Measurements from ENCODE around the gene IGSF21. TPM values are rescaled to one million over a fixed set of nuclear protein-coding genes. Genes with fewer than 3 reads are reported as not detected.

The IGSF21 gene
- total and polyA plus RNA-seq, 2 donors (not counting 1 experiment from before 2014, with no cell fraction given): not detected

- CTCF ChIA-PET: no interaction called here
- Mint-ChIP-seq H3K4me3 (no peak overlapping the region), H3K9me3 (ENCODE audit: insufficient read depth) (no peaks in the 10 kb centered on the region), H3K4me1 (no peaks in the 10 kb centered on the region), H3K27me3 (peaks cover 12% of the 10 kb centered on the region), H3K27ac (no peak overlapping the region)
- Histone ChIP-seq H3K36me3 (replicated peaks in 1 of 2; ENCODE audit: control extremely low read depth in 1 of 2, control insufficient read depth in 1 of 2, extremely low read depth in 1 of 2, insufficient read depth in 2 of 2, low read length in 1 of 2) (no peaks in the 10 kb centered on the region), H3K27me3 (replicated peaks in 1 of 4; ENCODE audit: control extremely low read depth in 1 of 4, control insufficient read depth in 3 of 4, insufficient read depth in 4 of 4, low read length in 3 of 4) (peaks cover 0 to 7% (median 1%) of the 10 kb centered on the region in 4 experiments), H3K4me1 (ENCODE audit: control insufficient read depth in 2 of 2, insufficient read depth in 2 of 2, low read length in 2 of 2) (no peaks in the 10 kb centered on the region), H4K20me1 (ENCODE audit: control insufficient read depth, insufficient read depth, low read length, poor library complexity, severe bottlenecking) (no peaks in the 10 kb centered on the region), H3K9me3 (ENCODE audit: control extremely low read depth in 1 of 3, control insufficient read depth in 2 of 3, insufficient read depth in 1 of 3, low read length in 2 of 3) (no peaks in the 10 kb centered on the region), H3K4me2 (replicated peaks; ENCODE audit: low read depth, low read length, poor library complexity, severe bottlenecking) (no peak overlapping the region), H3K4me3 (ENCODE audit: control extremely low read depth in 1 of 5, extremely low read depth in 1 of 5, insufficient read depth in 1 of 5, low read depth in 2 of 5, low read length in 4 of 5) (no peak overlapping the region), H3K9ac (ENCODE audit: low read length) (no peak overlapping the region), H2AFZ (ENCODE audit: insufficient read depth, low read depth, low read length, poor library complexity, severe bottlenecking) (no peak overlapping the region), H3K79me2 (ENCODE audit: control insufficient read depth, insufficient read depth, low read length) (no peaks in the 10 kb centered on the region), H3K27ac (ENCODE audit: low read length in 2 of 2) (no peak overlapping the region)
- DNase-seq: no peak
- intact Hi-C loops (cut with micrococcal nuclease): no loop called here
- no peak for ATAC-seq (ENCODE audit: low read depth)
- 70% methylated on average over 3 of the region's 7 CpGs for WGBS (ENCODE audit: insufficient coverage)
- TF ChIP-seq, protein P1, sequence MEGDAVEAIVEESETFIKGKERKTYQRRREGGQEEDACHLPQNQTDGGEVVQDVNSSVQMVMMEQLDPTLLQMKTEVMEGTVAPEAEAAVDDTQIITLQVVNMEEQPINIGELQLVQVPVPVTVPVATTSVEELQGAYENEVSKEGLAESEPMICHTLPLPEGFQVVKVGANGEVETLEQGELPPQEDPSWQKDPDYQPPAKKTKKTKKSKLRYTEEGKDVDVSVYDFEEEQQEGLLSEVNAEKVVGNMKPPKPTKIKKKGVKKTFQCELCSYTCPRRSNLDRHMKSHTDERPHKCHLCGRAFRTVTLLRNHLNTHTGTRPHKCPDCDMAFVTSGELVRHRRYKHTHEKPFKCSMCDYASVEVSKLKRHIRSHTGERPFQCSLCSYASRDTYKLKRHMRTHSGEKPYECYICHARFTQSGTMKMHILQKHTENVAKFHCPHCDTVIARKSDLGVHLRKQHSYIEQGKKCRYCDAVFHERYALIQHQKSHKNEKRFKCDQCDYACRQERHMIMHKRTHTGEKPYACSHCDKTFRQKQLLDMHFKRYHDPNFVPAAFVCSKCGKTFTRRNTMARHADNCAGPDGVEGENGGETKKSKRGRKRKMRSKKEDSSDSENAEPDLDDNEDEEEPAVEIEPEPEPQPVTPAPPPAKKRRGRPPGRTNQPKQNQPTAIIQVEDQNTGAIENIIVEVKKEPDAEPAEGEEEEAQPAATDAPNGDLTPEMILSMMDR (IDR thresholded peaks at IDR 0.05): no peak
- POLR2A ChIA-PET: no interaction called here
These were observed 75.9 kb downstream of the IGSF21 start for GRCh38 chr1:18183533-18183932.

DNA sequence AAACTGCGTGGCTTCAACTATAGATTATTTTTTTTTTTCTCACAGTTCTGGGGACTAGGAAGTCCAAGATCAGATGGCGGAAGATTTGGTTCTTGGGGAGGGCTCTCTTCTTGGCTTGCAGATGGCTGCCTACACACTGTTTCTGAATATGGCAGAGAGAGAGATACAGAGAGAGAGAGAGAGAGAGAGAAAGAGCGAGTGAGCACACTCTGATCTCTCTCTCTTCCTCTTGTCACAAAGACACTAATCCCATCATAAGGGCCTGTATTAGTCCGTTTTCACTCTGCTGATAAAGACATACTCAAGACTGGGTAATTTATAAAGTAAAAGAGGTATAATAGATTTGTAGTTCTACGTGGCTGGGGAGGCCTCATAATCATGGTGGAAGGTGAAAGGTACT is 79.5 kb downstream of the IGSF21 start:
- no peak overlapping the region for H3K27ac Mint-ChIP-seq
- WGBS (ENCODE audit: insufficient coverage): 80% methylated on average over 1 of the region's 5 CpGs
- H3K4me1 ChIP-seq (ENCODE audit: control insufficient read depth in 2 of 2, insufficient read depth in 2 of 2, low read length in 2 of 2): no peaks in the 10 kb centered on the region
- H3K4me3 ChIP-seq (ENCODE audit: control extremely low read depth in 1 of 5, extremely low read depth in 1 of 5, insufficient read depth in 1 of 5, low read depth in 2 of 5, low read length in 4 of 5): no peak overlapping the region
- H3K27me3 ChIP-seq (replicated peaks in 1 of 4; ENCODE audit: control extremely low read depth in 1 of 4, control insufficient read depth in 3 of 4, insufficient read depth in 4 of 4, low read length in 3 of 4): no peaks in the 10 kb centered on the region
- ATAC-seq (ENCODE audit: low read depth): no peak
- H3K4me1 Mint-ChIP-seq: no peaks in the 10 kb centered on the region
- intact Hi-C loops (cut with micrococcal nuclease): no loop called here
- H3K9me3 Mint-ChIP-seq (ENCODE audit: insufficient read depth): no peaks in the 10 kb centered on the region
- H4K20me1 ChIP-seq (ENCODE audit: control insufficient read depth, insufficient read depth, low read length, poor library complexity, severe bottlenecking): no peaks in the 10 kb centered on the region
- ChIA-PET CTCF (no interaction called here), POLR2A (no interaction called here)
- no peak overlapping the region for H2AFZ ChIP-seq (ENCODE audit: insufficient read depth, low read depth, low read length, poor library complexity, severe bottlenecking)
- TF ChIP-seq, protein P1 (IDR thresholded peaks at IDR 0.05): no peak
- no peak for TF ChIP-seq EZH2 (IDR thresholded peaks at IDR 0.05; ENCODE audit: borderline replicate concordance, insufficient read depth, low read depth, low read length, poor library complexity, severe bottlenecking)
- H3K36me3 ChIP-seq (replicated peaks in 1 of 2; ENCODE audit: control extremely low read depth in 1 of 2, control insufficient read depth in 1 of 2, extremely low read depth in 1 of 2, insufficient read depth in 2 of 2, low read length in 1 of 2): no peaks in the 10 kb centered on the region
- no peak overlapping the region for H3K27ac ChIP-seq (ENCODE audit: low read length in 2 of 2)
- peaks cover 3% of the 10 kb centered on the region for H3K27me3 Mint-ChIP-seq
- H3K9me3 ChIP-seq (ENCODE audit: control extremely low read depth in 1 of 3, control insufficient read depth in 2 of 3, insufficient read depth in 1 of 3, low read length in 2 of 3): no peaks in the 10 kb centered on the region
- H3K9ac ChIP-seq (ENCODE audit: low read length): no peak overlapping the region
- no peak overlapping the region for H3K4me2 ChIP-seq (replicated peaks; ENCODE audit: low read depth, low read length, poor library complexity, severe bottlenecking)
- DNase-seq: no peak
- H3K4me3 Mint-ChIP-seq: no peak overlapping the region
- no peaks in the 10 kb centered on the region for H3K79me2 ChIP-seq (ENCODE audit: control insufficient read depth, insufficient read depth, low read length)
